Measurements from ENCODE around the gene IDH1.

DNA sequence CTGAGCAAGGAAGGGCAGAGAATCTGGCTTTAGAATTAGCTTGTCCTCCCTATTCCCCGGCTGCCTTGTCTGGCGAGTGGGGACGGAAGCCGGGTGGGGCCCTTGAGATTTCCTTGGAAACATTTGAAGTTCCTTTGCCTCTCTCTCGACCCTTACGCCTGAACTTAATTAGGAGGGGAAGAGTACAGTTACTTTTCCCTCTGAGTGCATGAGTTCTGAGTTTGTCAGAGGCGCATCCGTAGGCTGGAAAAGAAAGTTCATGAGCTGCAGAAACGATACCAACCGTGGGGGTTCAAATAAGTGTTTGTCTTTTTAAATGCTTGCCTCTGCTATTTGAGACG is 11.7 kb upstream of the IDH1 start:
- TF ChIP-seq, protein P1, sequence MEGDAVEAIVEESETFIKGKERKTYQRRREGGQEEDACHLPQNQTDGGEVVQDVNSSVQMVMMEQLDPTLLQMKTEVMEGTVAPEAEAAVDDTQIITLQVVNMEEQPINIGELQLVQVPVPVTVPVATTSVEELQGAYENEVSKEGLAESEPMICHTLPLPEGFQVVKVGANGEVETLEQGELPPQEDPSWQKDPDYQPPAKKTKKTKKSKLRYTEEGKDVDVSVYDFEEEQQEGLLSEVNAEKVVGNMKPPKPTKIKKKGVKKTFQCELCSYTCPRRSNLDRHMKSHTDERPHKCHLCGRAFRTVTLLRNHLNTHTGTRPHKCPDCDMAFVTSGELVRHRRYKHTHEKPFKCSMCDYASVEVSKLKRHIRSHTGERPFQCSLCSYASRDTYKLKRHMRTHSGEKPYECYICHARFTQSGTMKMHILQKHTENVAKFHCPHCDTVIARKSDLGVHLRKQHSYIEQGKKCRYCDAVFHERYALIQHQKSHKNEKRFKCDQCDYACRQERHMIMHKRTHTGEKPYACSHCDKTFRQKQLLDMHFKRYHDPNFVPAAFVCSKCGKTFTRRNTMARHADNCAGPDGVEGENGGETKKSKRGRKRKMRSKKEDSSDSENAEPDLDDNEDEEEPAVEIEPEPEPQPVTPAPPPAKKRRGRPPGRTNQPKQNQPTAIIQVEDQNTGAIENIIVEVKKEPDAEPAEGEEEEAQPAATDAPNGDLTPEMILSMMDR (IDR thresholded peaks at IDR 0.05), result no peak
- no peak for TF ChIP-seq POLR2A (IDR thresholded peaks at IDR 0.05)

Data from thyroid gland (tissue), 4 donors.